Neural progenitor cell (in vitro differentiated cells): Measurements from ENCODE around the gene PTPRK. TPM values are rescaled to one million over a fixed set of nuclear protein-coding genes. Genes with fewer than 3 reads are reported as not detected.

Source experiments
- DNase-seq: peaks from one replicate; pipeline ENCODE4 v3.0.0-alpha.2; 2016; ENCODE audit warnings: low spot score
- H2AFZ ChIP-seq: fragments of 200-600 bp; sonication (generic); replicated peaks from 2 replicates; pipeline ENCODE4 v1.6.1; 2016; ENCODE audit warnings: antibody characterized with exemption
- H3F3A ChIP-seq: fragments of 200-600 bp; sonication (generic); 2 replicates; pipeline ENCODE4 v1.6.1; 2016; ENCODE audit warnings: antibody characterized with exemption, low read depth
- H3K27ac ChIP-seq: fragments of 200-600 bp; sonication (generic); 2 replicates; pipeline ENCODE4 v1.5.1; 2016; ENCODE audit warnings: mild to moderate bottlenecking
- H3K27me3 ChIP-seq: fragments of 200-600 bp; sonication (generic); 2 replicates; pipeline ENCODE4 v1.6.1; 2016; ENCODE audit warnings: mild to moderate bottlenecking, moderate library complexity
- H3K36me3 ChIP-seq: fragments of 200-600 bp; sonication (generic); 2 replicates; pipeline ENCODE4 v1.5.1; 2016
- H3K4me1 ChIP-seq: fragments of 200-600 bp; sonication (generic); 2 replicates; pipeline ENCODE4 v1.6.1; 2016; ENCODE audit warnings: mixed run types
- H3K4me2 ChIP-seq: fragments of 200-600 bp; sonication (generic); 2 replicates; pipeline ENCODE4 v1.6.1; 2016
- H3K4me3 ChIP-seq: fragments of 200-600 bp; sonication (generic); 2 replicates; pipeline ENCODE4 v1.5.1; 2016
- H3K79me2 ChIP-seq: fragments of 200-600 bp; sonication (generic); 2 replicates; pipeline ENCODE4 v1.6.1; 2016; ENCODE audit warnings: low read depth
- H3K9ac ChIP-seq: fragments of 200-600 bp; sonication (generic); 2 replicates; pipeline ENCODE4 v1.6.1; 2016
- H3K9me3 ChIP-seq: fragments of 200-600 bp; sonication (generic); 2 replicates; pipeline ENCODE4 v1.5.1; 2016; ENCODE audit warnings: low read depth
- H4K20me1 ChIP-seq: fragments of 200-600 bp; sonication (generic); 2 replicates; pipeline ENCODE4 v1.6.1; 2016; ENCODE audit warnings: low read depth
- H3K27ac Mint-ChIP-seq: 3 replicates; pipeline ENCODE4 v1.8.0; 2021; ENCODE audit warnings: mixed read lengths
- H3K27me3 Mint-ChIP-seq: 2 replicates; pipeline ENCODE4 v1.8.0; 2022; ENCODE audit warnings: low read depth, mild to moderate bottlenecking, inconsistent platforms, moderate library complexity, mixed read lengths; ENCODE audit not compliant: insufficient read depth
- H3K36me3 Mint-ChIP-seq: 3 replicates; pipeline ENCODE4 v1.8.0; 2021; ENCODE audit warnings: mixed read lengths
- H3K4me1 Mint-ChIP-seq: 3 replicates; pipeline ENCODE4 v1.8.0; 2021; ENCODE audit warnings: mixed read lengths
- H3K4me3 Mint-ChIP-seq: 3 replicates; pipeline ENCODE4 v1.8.0; 2021; ENCODE audit warnings: mild to moderate bottlenecking, moderate library complexity, mixed read lengths
- H3K9me3 Mint-ChIP-seq: 3 replicates; pipeline ENCODE4 v1.8.0; 2020; ENCODE audit warnings: mixed read lengths
- CTCF ChIP-seq: fragments of 200-600 bp; sonication (generic); IDR thresholded peaks from 2 replicates; pipeline ENCODE4 v1.5.1; 2017; ENCODE audit warnings: antibody characterized with exemption, mild to moderate bottlenecking
- EZH2 ChIP-seq: fragments of 200-600 bp; sonication (generic); IDR thresholded peaks from 2 replicates; pipeline ENCODE4 v1.6.1; 2017; ENCODE audit warnings: antibody characterized with exemption, mild to moderate bottlenecking, moderate library complexity
- EZH2phosphoT487 ChIP-seq: fragments of 200-600 bp; sonication (generic); IDR thresholded peaks from 2 replicates; pipeline ENCODE4 v1.6.1; 2017; ENCODE audit warnings: antibody characterized with exemption
- total RNA-seq: library from RNA; depleted of rRNA; stranded (reverse); fragments of >200 nt; gene quantifications from 2 replicates; pipeline ENCODE4 v1.2.3, GENCODE V29; 2015; ENCODE audit warnings: low replicate concordance

The PTPRK gene
- total RNA-seq, 1 donor from 2014 or later: 35.0 TPM

- no peaks in the 10 kb centered on the region for H3K27me3 ChIP-seq
- Mint-ChIP-seq H3K27me3 (no peaks in the 10 kb centered on the region), H3K36me3 (no peaks in the 10 kb centered on the region), H3K4me1 (no peaks in the 10 kb centered on the region), H3K9me3 (no peaks in the 10 kb centered on the region), H3K4me3 (no peak overlapping the region), H3K27ac (no peak overlapping the region)
- H3K27ac ChIP-seq: no peak overlapping the region
- H3K4me2 ChIP-seq: no peak overlapping the region
- H4K20me1 ChIP-seq: no peaks in the 10 kb centered on the region
- no peaks in the 10 kb centered on the region for H3F3A ChIP-seq
- no peak for DNase-seq
- H3K36me3 ChIP-seq: no peaks in the 10 kb centered on the region
- no peak overlapping the region for H2AFZ ChIP-seq
- no peaks in the 10 kb centered on the region for H3K79me2 ChIP-seq
- H3K4me1 ChIP-seq: no peaks in the 10 kb centered on the region
- no peak overlapping the region for H3K4me3 ChIP-seq
- no peaks in the 10 kb centered on the region for H3K9me3 ChIP-seq
- TF ChIP-seq CTCF: no peak
- TF ChIP-seq EZH2phosphoT487: no peak
- TF ChIP-seq EZH2: no peak
- H3K9ac ChIP-seq: no peak overlapping the region
Observed at GRCh38 chr6:128161263-128161662, 359.1 kb downstream of the PTPRK start.

GRCh38 chr6:128158496-128158895, 361.9 kb downstream of the PTPRK start:
- H3K36me3 Mint-ChIP-seq: no peaks in the 10 kb centered on the region
- Histone ChIP-seq H3K9me3 (no peaks in the 10 kb centered on the region), H3K79me2 (no peaks in the 10 kb centered on the region), H3K27me3 (no peaks in the 10 kb centered on the region), H4K20me1 (no peaks in the 10 kb centered on the region), H3K27ac (no peak overlapping the region), H3K9ac (no peak overlapping the region), H3F3A (no peaks in the 10 kb centered on the region), H3K36me3 (no peaks in the 10 kb centered on the region), H3K4me3 (no peak overlapping the region), H2AFZ (no peak overlapping the region), H3K4me1 (no peaks in the 10 kb centered on the region), H3K4me2 (no peak overlapping the region)
- no peak for DNase-seq
- H3K4me3 Mint-ChIP-seq: no peak overlapping the region
- H3K27me3 Mint-ChIP-seq: no peaks in the 10 kb centered on the region
- H3K4me1 Mint-ChIP-seq: no peaks in the 10 kb centered on the region
- H3K9me3 Mint-ChIP-seq: no peaks in the 10 kb centered on the region
- no peak for TF ChIP-seq CTCF
- TF ChIP-seq EZH2phosphoT487: no peak
- TF ChIP-seq EZH2: no peak
- H3K27ac Mint-ChIP-seq: no peak overlapping the region

GRCh38 chr6:128156321-128157111, 363.9 kb downstream of the PTPRK start:
- Histone ChIP-seq H3K27me3 (no peaks in the 10 kb centered on the region), H2AFZ (no peak overlapping the region), H3K4me2 (no peak overlapping the region), H3F3A (no peaks in the 10 kb centered on the region), H3K4me3 (no peak overlapping the region), H3K9me3 (no peaks in the 10 kb centered on the region), H3K9ac (no peak overlapping the region), H3K36me3 (no peaks in the 10 kb centered on the region), H3K4me1 (no peaks in the 10 kb centered on the region), H3K79me2 (no peaks in the 10 kb centered on the region), H3K27ac (no peak overlapping the region), H4K20me1 (no peaks in the 10 kb centered on the region)
- Mint-ChIP-seq H3K4me1 (no peaks in the 10 kb centered on the region), H3K4me3 (no peak overlapping the region), H3K27ac (no peak overlapping the region), H3K27me3 (no peaks in the 10 kb centered on the region), H3K36me3 (no peaks in the 10 kb centered on the region), H3K9me3 (no peaks in the 10 kb centered on the region)
- TF ChIP-seq EZH2 (no peak), EZH2phosphoT487 (no peak), CTCF (no peak)
- no peak for DNase-seq
